ENCODE measurements around the gene DIPK2B.

Gene DIPK2B, protein sequence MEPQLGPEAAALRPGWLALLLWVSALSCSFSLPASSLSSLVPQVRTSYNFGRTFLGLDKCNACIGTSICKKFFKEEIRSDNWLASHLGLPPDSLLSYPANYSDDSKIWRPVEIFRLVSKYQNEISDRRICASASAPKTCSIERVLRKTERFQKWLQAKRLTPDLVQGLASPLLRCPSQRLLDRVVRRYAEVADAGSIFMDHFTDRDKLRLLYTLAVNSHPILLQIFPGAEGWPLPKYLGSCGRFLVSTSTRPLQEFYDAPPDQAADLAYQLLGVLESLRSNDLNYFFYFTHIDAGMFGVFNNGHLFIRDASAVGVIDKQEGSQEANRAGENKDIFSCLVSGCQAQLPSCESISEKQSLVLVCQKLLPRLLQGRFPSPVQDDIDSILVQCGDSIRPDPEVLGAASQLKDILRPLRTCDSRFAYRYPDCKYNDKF

GRCh38 chrX:45200741-45201234 lies at the start of gene DIPK2B:
TSS of gene DIPK2B (minus strand) at chrX:45200876. CDS start at chrX:45200826, 50 bp downstream.
- Mint-ChIP-seq H3K9me3 (no peaks in the 10 kb centered on the region), H3K36me3 (ENCODE audit: insufficient read depth) (no peaks in the 10 kb centered on the region), H3K4me1 (no peaks in the 10 kb centered on the region), H3K4me3 (no peak within 1 kb of the TSS), H3K27me3 (peaks cover 43% of the 10 kb centered on the region), H3K27ac (ENCODE audit: low read depth) (no peak within 1 kb of the TSS)
- DNase-seq (ENCODE audit: low spot score in 2 of 2) (no peak), ATAC-seq (replicated peaks; ENCODE audit: extremely low read depth, poor library complexity, severe bottlenecking) (no peak)

DNA sequence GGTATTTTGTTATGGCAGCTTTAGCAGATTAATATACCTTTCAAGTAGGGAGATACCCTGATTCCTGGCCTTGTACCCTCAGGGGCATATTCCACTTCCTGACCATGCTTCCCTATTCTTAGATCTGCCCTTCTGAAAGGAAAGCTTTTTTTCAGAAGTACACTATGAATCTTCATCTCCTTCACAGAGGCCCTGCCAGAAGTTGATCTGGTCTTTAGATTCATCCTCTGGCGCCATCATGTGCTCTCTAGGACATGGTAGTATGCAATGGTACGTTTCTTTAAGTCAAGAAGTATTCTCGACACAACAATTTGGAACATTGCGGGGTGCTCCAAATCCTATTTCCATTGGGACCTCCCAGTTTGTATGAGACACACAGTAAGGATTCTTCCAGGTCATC lies 39.6 kb upstream of the DIPK2B start:
- Mint-ChIP-seq H3K27me3 (no peaks in the 10 kb centered on the region), H3K4me3 (no peak overlapping the region), H3K27ac (ENCODE audit: low read depth) (no peak overlapping the region), H3K36me3 (ENCODE audit: insufficient read depth) (no peaks in the 10 kb centered on the region), H3K4me1 (no peaks in the 10 kb centered on the region), H3K9me3 (no peaks in the 10 kb centered on the region)
- no peak for ATAC-seq (replicated peaks; ENCODE audit: extremely low read depth, poor library complexity, severe bottlenecking)
- no peak for DNase-seq (ENCODE audit: low spot score in 2 of 2)

DNA sequence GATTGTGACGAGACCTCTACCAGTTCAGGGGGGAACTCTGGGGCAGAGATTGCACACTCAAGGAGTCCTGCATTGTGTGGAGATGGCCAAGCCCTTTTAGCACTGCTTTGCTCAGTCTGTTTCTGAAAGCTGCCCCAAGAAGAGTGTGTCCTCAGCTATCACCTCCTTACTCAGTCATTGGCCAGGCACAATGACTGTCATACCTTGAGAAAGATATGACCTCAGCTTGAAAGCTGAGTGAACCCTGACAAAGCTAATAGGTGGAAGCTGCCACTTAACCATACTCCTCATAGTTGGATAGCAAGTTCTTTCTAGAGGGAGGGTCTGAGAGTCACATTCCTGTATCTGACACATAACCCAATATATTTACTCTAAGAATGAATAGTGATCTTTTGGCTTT lies 37.8 kb upstream of the DIPK2B start:
- Mint-ChIP-seq H3K9me3 (no peaks in the 10 kb centered on the region), H3K4me3 (no peak overlapping the region), H3K4me1 (peaks cover 3% of the 10 kb centered on the region), H3K27me3 (no peaks in the 10 kb centered on the region), H3K27ac (ENCODE audit: low read depth) (no peak overlapping the region), H3K36me3 (ENCODE audit: insufficient read depth) (no peaks in the 10 kb centered on the region)
- ATAC-seq (replicated peaks; ENCODE audit: extremely low read depth, poor library complexity, severe bottlenecking): no peak
- no peak for DNase-seq (ENCODE audit: low spot score in 2 of 2)

GRCh38 chrX:45233531-45233930 lies 32.9 kb upstream of the DIPK2B start:
- ATAC-seq (replicated peaks; ENCODE audit: extremely low read depth, poor library complexity, severe bottlenecking) (no peak), DNase-seq (ENCODE audit: low spot score in 2 of 2) (no peak)
- Mint-ChIP-seq H3K27me3 (no peaks in the 10 kb centered on the region), H3K9me3 (no peaks in the 10 kb centered on the region), H3K27ac (ENCODE audit: low read depth) (peak overlapping the region; percentile 44), H3K36me3 (ENCODE audit: insufficient read depth) (no peaks in the 10 kb centered on the region), H3K4me3 (no peak overlapping the region), H3K4me1 (peaks cover 24% of the 10 kb centered on the region)

DNA sequence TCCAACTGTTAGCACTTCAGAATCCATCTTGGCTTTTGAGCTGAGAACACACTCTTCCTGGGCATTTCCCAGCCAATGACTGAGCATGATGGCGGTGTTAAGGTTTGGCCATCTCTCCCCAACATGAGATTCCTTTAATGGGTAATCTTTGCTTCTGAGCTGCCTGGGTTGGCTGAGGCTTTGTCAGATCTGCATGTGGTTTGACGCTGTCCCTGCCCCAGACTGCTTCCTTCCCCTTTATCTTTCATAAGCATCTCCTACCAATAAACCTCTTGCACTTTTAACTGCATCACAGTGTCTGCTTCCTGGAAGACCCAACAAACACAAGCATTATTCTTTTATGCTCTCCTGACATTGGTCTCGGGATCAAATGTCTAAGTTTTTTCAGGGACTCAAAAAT lies 31.5 kb upstream of the DIPK2B start:
- Mint-ChIP-seq H3K4me1 (peaks cover 24% of the 10 kb centered on the region), H3K4me3 (peak overlapping the region; percentile 40), H3K27me3 (no peaks in the 10 kb centered on the region), H3K27ac (ENCODE audit: low read depth) (peak overlapping the region; percentile 81), H3K36me3 (ENCODE audit: insufficient read depth) (no peaks in the 10 kb centered on the region), H3K9me3 (no peaks in the 10 kb centered on the region)
- DNase-seq (ENCODE audit: low spot score in 2 of 2): peak in 1 of 2 donors; percentile 10
- peak; percentile 89 for ATAC-seq (replicated peaks; ENCODE audit: extremely low read depth, poor library complexity, severe bottlenecking)

DNA sequence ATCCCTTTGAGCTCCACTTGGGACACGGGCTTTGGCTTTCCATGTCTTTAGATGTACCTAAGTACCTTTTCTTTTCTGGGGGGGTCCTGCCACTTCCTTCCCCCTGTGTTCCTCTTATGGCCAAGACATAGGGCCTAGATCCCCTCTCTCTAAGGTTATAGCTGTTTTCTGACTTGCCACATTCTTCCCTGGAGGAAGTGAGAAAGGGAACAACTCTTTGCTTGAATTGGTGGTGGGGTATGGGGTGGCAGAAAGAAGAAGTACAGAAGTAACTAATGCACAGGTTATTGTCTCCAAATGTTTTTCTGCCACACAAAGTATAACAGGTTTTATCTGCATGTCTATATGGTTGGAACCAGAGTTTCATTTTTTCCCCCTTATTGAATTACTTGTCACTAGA lies 29.7 kb upstream of the DIPK2B start:
- Mint-ChIP-seq H3K4me3 (no peak overlapping the region), H3K27me3 (no peaks in the 10 kb centered on the region), H3K9me3 (no peaks in the 10 kb centered on the region), H3K27ac (ENCODE audit: low read depth) (no peak overlapping the region), H3K4me1 (peaks cover 24% of the 10 kb centered on the region), H3K36me3 (ENCODE audit: insufficient read depth) (no peaks in the 10 kb centered on the region)
- no peak for ATAC-seq (replicated peaks; ENCODE audit: extremely low read depth, poor library complexity, severe bottlenecking)
- no peak for DNase-seq (ENCODE audit: low spot score in 2 of 2)

- Mint-ChIP-seq H3K27ac (ENCODE audit: low read depth) (no peak overlapping the region), H3K4me1 (peaks cover 24% of the 10 kb centered on the region), H3K9me3 (no peaks in the 10 kb centered on the region), H3K36me3 (ENCODE audit: insufficient read depth) (no peaks in the 10 kb centered on the region), H3K4me3 (no peak overlapping the region), H3K27me3 (no peaks in the 10 kb centered on the region)
- no peak for ATAC-seq (replicated peaks; ENCODE audit: extremely low read depth, poor library complexity, severe bottlenecking)
- no peak for DNase-seq (ENCODE audit: low spot score in 2 of 2)
Observed at GRCh38 chrX:45229348-45229747, 28.7 kb upstream of the DIPK2B start.

- no peaks in the 10 kb centered on the region for H3K36me3 Mint-ChIP-seq (ENCODE audit: insufficient read depth)
- peaks cover 17% of the 10 kb centered on the region for H3K4me1 Mint-ChIP-seq
- H3K4me3 Mint-ChIP-seq: no peak overlapping the region
- H3K27me3 Mint-ChIP-seq: peaks cover 1% of the 10 kb centered on the region
- H3K27ac Mint-ChIP-seq (ENCODE audit: low read depth): no peak overlapping the region
- ATAC-seq (replicated peaks; ENCODE audit: extremely low read depth, poor library complexity, severe bottlenecking) (no peak), DNase-seq (ENCODE audit: low spot score in 2 of 2) (no peak)
- H3K9me3 Mint-ChIP-seq: no peaks in the 10 kb centered on the region
Observed at GRCh38 chrX:45228126-45228525, 27.4 kb upstream of the DIPK2B start.

DNA sequence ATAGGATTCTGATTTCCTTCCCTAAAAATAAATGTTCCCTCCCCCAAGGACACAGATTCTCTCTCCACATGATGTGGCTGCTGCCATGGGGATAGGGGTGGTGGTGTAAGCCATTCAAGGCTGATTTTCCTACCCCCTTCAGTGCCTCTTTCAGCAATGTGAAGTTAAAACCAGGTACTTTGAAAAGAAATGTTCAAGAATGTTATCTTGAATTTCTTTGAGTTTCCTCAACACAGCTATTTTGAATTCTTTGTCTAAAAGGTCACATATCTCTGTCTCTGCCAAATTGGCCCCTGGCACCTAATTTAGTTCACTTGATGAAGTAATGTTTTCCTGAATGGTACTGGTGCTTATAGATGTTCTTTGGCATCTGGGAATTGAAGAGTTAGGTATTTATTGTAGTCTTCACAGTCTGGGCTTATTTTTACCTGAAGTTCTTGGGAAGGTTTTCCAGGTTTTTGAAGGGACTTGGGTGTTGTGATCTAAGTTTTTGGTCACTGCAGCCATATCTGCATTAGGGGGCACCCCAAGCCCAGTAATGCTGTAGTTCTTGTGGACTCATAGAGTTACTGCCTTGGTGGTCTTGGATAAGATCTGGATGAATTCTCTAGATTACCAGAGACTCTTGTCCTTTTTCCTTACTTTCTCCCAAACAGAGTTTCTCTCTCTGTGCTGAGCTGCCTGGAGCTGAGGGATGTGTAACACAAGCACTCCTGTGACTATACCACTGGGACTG lies 7.6 kb upstream of the DIPK2B start:
- no peak for ATAC-seq (replicated peaks; ENCODE audit: extremely low read depth, poor library complexity, severe bottlenecking)
- H3K27ac Mint-ChIP-seq (ENCODE audit: low read depth): no peak overlapping the region
- no peak for DNase-seq (ENCODE audit: low spot score in 2 of 2)
- H3K4me3 Mint-ChIP-seq: no peak overlapping the region
- peaks cover 33% of the 10 kb centered on the region for H3K27me3 Mint-ChIP-seq
- H3K4me1 Mint-ChIP-seq: no peaks in the 10 kb centered on the region
- no peaks in the 10 kb centered on the region for H3K9me3 Mint-ChIP-seq
- no peaks in the 10 kb centered on the region for H3K36me3 Mint-ChIP-seq (ENCODE audit: insufficient read depth)

DNA sequence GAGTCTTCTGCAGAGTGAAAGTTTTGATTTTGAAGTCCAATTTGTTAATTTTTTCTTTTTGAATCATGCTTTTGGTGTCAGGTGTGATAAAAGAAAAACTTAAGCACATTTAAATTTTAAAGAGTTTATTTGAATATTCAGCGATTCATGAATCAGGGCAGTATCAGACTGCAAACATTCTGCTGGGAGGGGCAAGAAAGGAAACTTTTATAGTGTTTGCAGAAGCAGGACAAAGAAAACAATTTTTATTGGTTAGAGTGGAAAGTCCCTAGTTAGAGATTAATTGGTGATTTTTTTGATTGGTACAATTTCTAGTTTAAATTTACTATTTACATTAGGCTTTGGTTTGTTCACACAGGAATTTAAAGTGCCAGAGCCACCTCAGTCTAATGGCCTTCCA lies 1.5 kb upstream of the DIPK2B start:
- H3K27me3 Mint-ChIP-seq: peaks cover 56% of the 10 kb centered on the region
- no peak overlapping the region for H3K27ac Mint-ChIP-seq (ENCODE audit: low read depth)
- H3K4me1 Mint-ChIP-seq: no peaks in the 10 kb centered on the region
- DNase-seq (ENCODE audit: low spot score in 2 of 2) (no peak), ATAC-seq (replicated peaks; ENCODE audit: extremely low read depth, poor library complexity, severe bottlenecking) (no peak)
- no peaks in the 10 kb centered on the region for H3K36me3 Mint-ChIP-seq (ENCODE audit: insufficient read depth)
- H3K4me3 Mint-ChIP-seq: no peak overlapping the region
- no peaks in the 10 kb centered on the region for H3K9me3 Mint-ChIP-seq

DNA sequence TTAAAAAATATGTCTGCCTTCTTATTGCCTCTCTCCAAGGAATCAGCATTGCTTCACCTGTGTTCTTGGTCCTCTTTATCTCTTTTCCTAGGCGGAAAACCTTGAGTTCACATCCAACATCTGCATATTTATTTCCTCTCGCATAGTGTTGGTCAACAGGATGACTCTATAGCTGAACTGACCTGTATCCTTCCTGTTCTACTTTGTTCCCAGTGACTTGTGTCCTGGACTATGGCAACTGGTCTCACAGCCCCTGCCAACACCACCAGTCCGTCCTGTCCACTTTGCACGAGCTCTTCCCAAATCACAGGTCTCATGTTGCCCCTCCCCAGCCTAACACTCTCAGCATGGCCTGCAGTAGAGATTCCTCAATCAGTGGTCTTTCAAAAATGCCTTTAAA lies 2.0 kb downstream of the DIPK2B start:
- Mint-ChIP-seq H3K36me3 (ENCODE audit: insufficient read depth) (no peaks in the 10 kb centered on the region), H3K4me1 (no peaks in the 10 kb centered on the region), H3K9me3 (no peaks in the 10 kb centered on the region), H3K27me3 (peaks cover 33% of the 10 kb centered on the region), H3K4me3 (no peak overlapping the region), H3K27ac (ENCODE audit: low read depth) (no peak overlapping the region)
- no peak for DNase-seq (ENCODE audit: low spot score in 2 of 2)
- ATAC-seq (replicated peaks; ENCODE audit: extremely low read depth, poor library complexity, severe bottlenecking): no peak

DNA sequence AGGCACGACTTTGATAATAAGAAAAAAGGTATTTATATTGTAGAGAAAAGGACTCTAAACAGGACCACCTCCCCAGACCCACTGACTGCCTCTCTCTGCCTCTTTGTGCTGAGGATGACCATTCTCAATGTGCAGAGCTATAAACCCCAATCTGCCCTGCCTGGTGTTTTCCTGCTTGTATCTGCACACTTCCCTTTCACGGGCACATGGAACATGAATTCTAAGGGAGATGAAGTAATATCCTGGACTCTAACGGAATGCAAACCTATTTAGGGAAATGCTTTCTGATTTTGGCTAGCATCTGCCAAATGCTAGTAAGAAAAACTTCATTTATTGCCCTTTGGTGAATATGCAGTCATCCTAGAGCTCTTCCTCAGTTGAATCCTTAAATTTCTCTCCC lies 2.4 kb downstream of the DIPK2B start:
- H3K36me3 Mint-ChIP-seq (ENCODE audit: insufficient read depth): no peaks in the 10 kb centered on the region
- no peak for DNase-seq (ENCODE audit: low spot score in 2 of 2)
- no peak overlapping the region for H3K27ac Mint-ChIP-seq (ENCODE audit: low read depth)
- H3K9me3 Mint-ChIP-seq: no peaks in the 10 kb centered on the region
- H3K4me3 Mint-ChIP-seq: no peak overlapping the region
- H3K27me3 Mint-ChIP-seq: peaks cover 33% of the 10 kb centered on the region
- no peaks in the 10 kb centered on the region for H3K4me1 Mint-ChIP-seq
- ATAC-seq (replicated peaks; ENCODE audit: extremely low read depth, poor library complexity, severe bottlenecking): no peak

DNA sequence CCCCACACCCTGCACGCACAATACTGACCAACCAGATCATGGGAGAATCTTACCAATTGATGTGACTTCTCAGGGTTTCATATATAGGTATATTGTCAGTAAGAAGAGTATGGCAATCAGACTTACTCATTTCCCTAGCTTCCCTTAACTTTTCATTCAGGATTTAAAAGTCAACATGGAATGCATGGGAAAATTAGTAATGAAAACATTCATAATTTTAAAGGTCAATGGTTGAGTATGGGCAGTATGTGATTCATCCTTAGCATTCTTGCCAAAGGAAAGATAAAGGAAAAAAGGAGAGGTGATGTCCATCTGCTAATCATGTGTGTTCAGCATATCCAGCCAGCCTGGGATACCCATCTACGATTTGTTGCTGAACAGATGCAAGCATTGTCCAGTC lies 4.0 kb downstream of the DIPK2B start:
- no peak for DNase-seq (ENCODE audit: low spot score in 2 of 2)

More for the DNA sequence above, 4.0 kb downstream of the DIPK2B start:
- Mint-ChIP-seq H3K36me3 (ENCODE audit: insufficient read depth) (no peaks in the 10 kb centered on the region), H3K27ac (ENCODE audit: low read depth) (no peak overlapping the region), H3K27me3 (peaks cover 28% of the 10 kb centered on the region), H3K4me1 (no peaks in the 10 kb centered on the region), H3K9me3 (no peaks in the 10 kb centered on the region), H3K4me3 (no peak overlapping the region)
- ATAC-seq (replicated peaks; ENCODE audit: extremely low read depth, poor library complexity, severe bottlenecking): no peak

Measured in central memory CD8-positive, alpha-beta T cell (primary cell).